Bronchial epithelial cell (primary cell): ENCODE measurements around the gene LAMTOR4. TPM values are rescaled to one million over a fixed set of nuclear protein-coding genes. Genes with fewer than 3 reads are reported as not detected.
A peak's percentile ranks its signal among the peaks of the same experiment; 100 is the strongest.

ENCODE experiments used
- DNase-seq: peaks from one replicate; pipeline ENCODE4 v3.0.0-alpha.2; 2010; ENCODE audit warnings: low read depth
- FAIRE-seq: peaks from 2 replicates; lab custom pipeline; 2011; peaks lifted over from hg19 to GRCh38; lab: Jason Lieb, UNC
- H3K27me3 ChIP-seq: 2 replicates; pipeline ENCODE4 v1.5.1; 2011; ENCODE audit warnings: low read length; ENCODE audit not compliant: control insufficient read depth, insufficient read depth
- H3K36me3 ChIP-seq: 2 replicates; pipeline ENCODE4 v1.5.1; 2011; ENCODE audit warnings: low read length; ENCODE audit not compliant: control insufficient read depth, insufficient read depth
- H3K4me3 ChIP-seq: 2 replicates; pipeline ENCODE4 v1.5.1; 2011; ENCODE audit warnings: mild to moderate bottlenecking, low read depth, low read length, control low read depth
- CTCF ChIP-seq: IDR thresholded peaks from 2 replicates; pipeline ENCODE4 v1.5.1; 2011; ENCODE audit warnings: mild to moderate bottlenecking, moderate library complexity, low read length, control low read depth, inconsistent platforms; ENCODE audit not compliant: insufficient read depth, severe bottlenecking
- total RNA-seq: library from RNA; depleted of rRNA; stranded (reverse); fragments of >200 nt; gene quantifications from 2 replicates; pipeline ENCODE4 v1.2.1, GENCODE V29; 2014

The LAMTOR4 gene
- total RNA-seq, 1 donor from 2014 or later, result 82.7 TPM

DNA sequence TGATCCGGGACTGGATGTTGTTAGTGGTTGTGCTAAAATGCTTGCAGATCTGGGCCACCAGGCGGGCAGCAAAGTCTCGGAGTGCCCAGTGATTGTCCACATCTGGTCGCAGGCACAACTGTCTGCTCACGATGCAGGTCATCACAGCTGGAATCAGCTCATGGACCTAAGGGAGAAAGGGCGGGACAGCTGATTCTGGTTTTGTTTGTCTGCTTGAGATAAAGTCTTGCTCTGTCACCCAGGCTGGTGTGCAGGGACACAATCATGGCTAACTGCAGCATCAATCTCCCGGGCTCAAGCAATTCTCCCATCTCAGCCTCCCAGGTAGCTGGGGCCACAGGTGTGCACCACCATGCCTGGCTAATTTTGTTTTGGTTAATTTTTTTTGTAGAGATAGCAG, 37.6 kb upstream of the LAMTOR4 start:
- no peak for FAIRE-seq

GRCh38 chr7:100111914-100112313, 36.8 kb upstream of the LAMTOR4 start:
- Histone ChIP-seq H3K27me3 (no peaks in the 10 kb centered on the region), H3K36me3 (peaks cover 22% of the 10 kb centered on the region), H3K4me3 (no peak overlapping the region)
- TF ChIP-seq CTCF, result no peak
- DNase-seq, result no peak
- FAIRE-seq, result no peak

More for the DNA sequence above, 37.6 kb upstream of the LAMTOR4 start:
- no peaks in the 10 kb centered on the region for H3K27me3 ChIP-seq
- no peak overlapping the region for H3K4me3 ChIP-seq
- no peak for DNase-seq
- H3K36me3 ChIP-seq, result peaks cover 26% of the 10 kb centered on the region
- TF ChIP-seq CTCF, result no peak

DNA sequence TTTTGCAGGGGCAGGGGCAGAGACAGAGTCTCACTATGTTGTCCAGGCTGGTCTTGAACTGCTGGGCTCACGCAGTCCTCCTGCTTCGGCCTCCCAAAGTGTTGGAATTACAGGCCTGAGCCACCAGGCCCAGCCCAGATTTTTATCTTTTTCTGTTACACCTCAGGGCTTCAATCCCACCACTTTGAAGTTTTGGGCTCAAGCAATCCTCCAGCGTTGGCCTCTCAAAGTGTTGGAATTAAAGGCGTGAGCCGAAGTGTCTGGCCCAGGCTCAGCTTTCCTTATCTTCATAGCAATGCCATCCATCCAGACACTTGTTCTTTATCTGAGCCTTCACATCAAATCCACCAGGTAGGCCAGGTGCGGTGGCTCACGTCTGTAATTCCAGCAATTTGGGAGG, 33.7 kb upstream of the LAMTOR4 start:
- DNase-seq (no peak), FAIRE-seq (no peak)
- TF ChIP-seq CTCF, result no peak
- H3K4me3 ChIP-seq, result no peak overlapping the region
- peaks cover 13% of the 10 kb centered on the region for H3K36me3 ChIP-seq
- no peaks in the 10 kb centered on the region for H3K27me3 ChIP-seq

DNA sequence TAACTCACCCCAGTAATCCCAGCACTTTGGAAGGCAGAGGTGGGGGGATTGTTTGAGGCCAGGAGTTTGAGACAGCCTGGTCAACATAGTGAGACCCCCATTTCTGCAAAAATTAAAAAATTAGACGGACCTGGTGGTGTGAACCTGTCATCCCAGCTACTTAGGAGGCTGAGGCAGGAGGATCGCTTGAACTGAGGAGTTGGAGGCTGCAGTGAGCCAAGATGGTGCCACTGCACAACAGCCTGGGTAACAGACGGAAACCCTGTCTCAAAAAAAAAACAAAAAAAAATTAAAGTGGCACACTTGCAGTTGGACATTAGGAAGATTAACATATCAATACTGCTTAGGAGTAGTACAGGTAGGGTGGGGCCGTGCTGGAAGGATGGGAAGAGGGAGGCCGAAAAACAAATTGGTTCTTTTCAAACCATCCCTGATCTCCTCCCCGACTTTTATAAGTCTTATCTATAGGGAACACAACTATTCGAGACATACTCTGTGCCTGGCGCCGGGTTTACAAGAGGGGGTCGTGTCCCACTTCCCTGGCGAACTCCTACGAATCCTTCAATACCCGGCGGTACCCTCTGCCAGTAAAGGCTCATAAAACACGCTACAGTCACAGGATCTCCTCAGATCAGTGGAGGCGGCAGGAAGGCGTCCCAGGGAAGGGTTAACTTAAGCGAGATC, 30.2 kb upstream of the LAMTOR4 start:
- DNase-seq (no peak), FAIRE-seq (no peak)
- Histone ChIP-seq H3K27me3 (no peaks in the 10 kb centered on the region), H3K4me3 (peak overlapping the region; percentile 61), H3K36me3 (peaks cover 3% of the 10 kb centered on the region)
- no peak for TF ChIP-seq CTCF

- DNase-seq (peak; percentile 89), FAIRE-seq (no peak)
- TF ChIP-seq CTCF, result peak; percentile 5
- H3K27me3 ChIP-seq, result no peaks in the 10 kb centered on the region
- peak within 1 kb of the TSS; percentile 61 for H3K4me3 ChIP-seq
- H3K36me3 ChIP-seq, result no peaks in the 10 kb centered on the region
Observed at GRCh38 chr7:100119072-100119969, 29.4 kb upstream of the LAMTOR4 start, which contains the start of the genes CNPY4 and TAF6. Gene CNPY4 (plus strand): TSS chr7:100119634. CDS start chr7:100119745, 111 bp downstream. Gene TAF6 (minus strand): TSS chr7:100119358. CDS start chr7:100114209, 5,149 bp downstream.
